Lower leg skin (tissue), 4 donors: ENCODE data around the gene BICRA. TPM values are rescaled to one million over a fixed set of nuclear protein-coding genes. Genes with fewer than 3 reads are reported as not detected.
"Not testable (repeated sequence)": the region's sequence is repeated elsewhere in the genome, so short reads cannot be mapped to it uniquely, and the experiment has no call there.

ENCODE experiments used
- DNase-seq, 2 donors: peaks; one replicate each; pipeline ENCODE4 v3.0.0-alpha.2; 2019; ENCODE audit warnings: low spot score in 2 of 2
- H3K4me3 ChIP-seq: fragments of 200-600 bp; sonication (generic); 2 replicates; pipeline ENCODE4 v1.5.1; 2017; ENCODE audit warnings: mild to moderate bottlenecking, low read depth; ENCODE audit not compliant: poor library complexity, severe bottlenecking
- POLR2A ChIP-seq, 2 donors: fragments of 450-650 bp; IDR thresholded peaks; one replicate each; pipeline ENCODE4 v1.6.1; 2016 to 2017; ENCODE audit warnings: antibody characterized with exemption in 2 of 2, mild to moderate bottlenecking in 1 of 2, moderate library complexity in 1 of 2
- WGBS, 2 donors: methylation state at CpG; one replicate each; pipeline ENCODE4 v1.1.5; 2018; 5-methylcytosine and 5-hydroxymethylcytosine counted together
- intact Hi-C: fragments of 100-400 bp; cut with DNase I; formaldehyde crosslinking; loops from one replicate; pipeline ENCODE4 v1.15.0; 2023; ENCODE audit warnings: low total_unique reads
- total RNA-seq, 4 donors: library from RNA; depleted of rRNA; stranded (reverse); fragments of >200 nt; gene quantifications; one replicate each; pipeline ENCODE4 v1.1.0, GENCODE V29; 2016
- TF ChIP-seq, protein P1 (sequence below), 3 donors: fragments of 450-650 bp; IDR thresholded peaks; one replicate each; pipeline ENCODE4 v1.5.1; 2016; ENCODE audit warnings: antibody characterized with exemption in 3 of 3, mild to moderate bottlenecking in 3 of 3, moderate library complexity in 2 of 3

The BICRA gene
- total RNA-seq, 4 donors from 2014 or later, result 12.5 to 25.4 (median 18.4) TPM

DNA sequence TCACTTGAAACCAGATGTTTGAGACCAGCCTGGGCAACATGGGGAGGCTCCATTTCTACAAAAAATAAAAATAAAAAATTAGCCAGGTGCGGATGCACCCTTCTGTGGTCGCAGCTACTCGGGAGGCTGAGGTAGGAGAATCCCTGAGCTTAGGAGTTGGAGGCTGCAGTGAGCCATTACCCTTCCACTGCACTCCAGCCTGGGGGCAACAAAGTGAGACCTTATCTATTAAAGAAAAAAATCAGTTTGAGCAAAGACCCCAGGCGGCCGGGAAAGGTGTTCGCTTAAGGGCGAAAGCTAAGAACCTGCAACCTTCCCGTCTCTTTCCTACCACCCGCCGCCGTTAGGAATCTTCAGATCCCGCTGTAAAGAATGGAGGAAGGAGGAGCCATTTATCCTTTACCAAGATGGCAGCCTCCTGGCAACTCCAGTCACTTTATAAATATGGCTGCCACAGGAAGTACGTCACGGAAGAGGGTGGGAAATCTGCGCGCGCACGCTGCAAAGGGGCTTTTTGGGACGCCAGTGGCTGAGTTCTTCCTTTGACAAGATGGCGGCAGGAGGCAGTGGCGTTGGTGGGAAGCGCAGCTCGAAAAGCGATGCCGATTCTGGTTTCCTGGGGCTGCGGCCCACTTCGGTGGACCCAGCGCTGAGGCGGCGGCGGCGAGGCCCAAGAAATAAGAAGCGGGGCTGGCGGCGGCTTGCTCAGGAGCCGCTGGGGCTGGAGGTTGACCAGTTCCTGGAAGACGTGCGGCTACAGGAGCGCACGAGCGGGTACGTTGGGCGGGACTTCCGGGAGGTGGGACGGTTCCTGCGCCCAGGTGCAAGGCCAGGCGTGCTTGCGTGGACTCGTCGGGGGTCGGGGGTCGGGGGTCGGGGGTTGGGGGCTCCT is 136.3 kb downstream of the BICRA start, which contains the start of gene NOP53:
NOP53 (plus strand) TSS at position 537 of the 892 bp plus-strand sequence; CDS start at position 551, 14 bp downstream.
- H3K4me3 ChIP-seq, result peak within 1 kb of the TSS; percentile 64
- peak; percentile 98 to 100 for DNase-seq
- intact Hi-C loops, result no loop called here
- TF ChIP-seq, protein P1, sequence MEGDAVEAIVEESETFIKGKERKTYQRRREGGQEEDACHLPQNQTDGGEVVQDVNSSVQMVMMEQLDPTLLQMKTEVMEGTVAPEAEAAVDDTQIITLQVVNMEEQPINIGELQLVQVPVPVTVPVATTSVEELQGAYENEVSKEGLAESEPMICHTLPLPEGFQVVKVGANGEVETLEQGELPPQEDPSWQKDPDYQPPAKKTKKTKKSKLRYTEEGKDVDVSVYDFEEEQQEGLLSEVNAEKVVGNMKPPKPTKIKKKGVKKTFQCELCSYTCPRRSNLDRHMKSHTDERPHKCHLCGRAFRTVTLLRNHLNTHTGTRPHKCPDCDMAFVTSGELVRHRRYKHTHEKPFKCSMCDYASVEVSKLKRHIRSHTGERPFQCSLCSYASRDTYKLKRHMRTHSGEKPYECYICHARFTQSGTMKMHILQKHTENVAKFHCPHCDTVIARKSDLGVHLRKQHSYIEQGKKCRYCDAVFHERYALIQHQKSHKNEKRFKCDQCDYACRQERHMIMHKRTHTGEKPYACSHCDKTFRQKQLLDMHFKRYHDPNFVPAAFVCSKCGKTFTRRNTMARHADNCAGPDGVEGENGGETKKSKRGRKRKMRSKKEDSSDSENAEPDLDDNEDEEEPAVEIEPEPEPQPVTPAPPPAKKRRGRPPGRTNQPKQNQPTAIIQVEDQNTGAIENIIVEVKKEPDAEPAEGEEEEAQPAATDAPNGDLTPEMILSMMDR (IDR thresholded peaks at IDR 0.05), result no peak
- TF ChIP-seq POLR2A (IDR thresholded peaks at IDR 0.05), result no peak
- WGBS, 2 donors, result 4 to 5% methylated on average over 53 of the region's 53 CpGs

DNA sequence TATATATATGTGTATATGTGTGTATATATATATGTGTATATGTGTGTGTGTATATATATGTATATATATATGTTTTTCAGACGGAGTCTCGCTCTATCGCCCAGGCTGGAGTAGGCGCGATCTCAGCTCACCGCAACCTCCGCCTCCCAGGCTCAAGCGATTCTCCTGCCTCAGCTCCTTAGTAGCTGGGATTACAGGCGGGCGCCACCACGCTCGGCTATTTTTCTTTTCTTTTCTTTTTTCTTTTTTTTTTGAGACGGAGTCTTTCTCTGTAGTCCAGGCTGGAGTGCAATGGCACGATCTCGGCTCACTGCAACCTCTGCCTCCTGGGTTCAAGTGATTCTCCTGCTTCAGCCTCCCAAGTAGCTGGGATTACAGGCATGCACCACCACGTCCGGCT is 137.2 kb downstream of the BICRA start:
- H3K4me3 ChIP-seq, intact Hi-C loops, DNase-seq: not testable (repeated sequence)
- WGBS, 2 donors, result 66% methylated on average over 17 of the region's 17 CpGs

DNA sequence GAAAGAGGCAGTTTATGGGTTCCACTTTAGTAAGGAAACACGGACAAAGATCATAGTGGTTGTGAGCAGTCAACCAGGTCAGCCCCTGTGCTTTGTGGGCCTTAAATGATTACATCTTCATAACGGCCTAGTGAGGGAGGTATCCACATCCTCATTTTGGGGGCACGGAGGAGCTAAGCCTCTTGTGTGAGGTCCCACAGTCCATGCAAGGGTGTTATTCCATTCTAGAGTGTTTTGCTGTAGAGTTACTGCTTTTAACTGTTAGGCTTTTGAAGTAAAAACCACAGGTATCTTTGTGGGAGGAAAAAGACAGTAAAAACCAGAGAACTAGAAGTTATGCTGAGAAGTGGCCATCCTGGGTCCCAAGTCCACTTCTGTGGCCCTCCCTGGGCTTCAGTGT is 140.4 kb downstream of the BICRA start:
- H3K4me3 ChIP-seq, result no peak overlapping the region
- TF ChIP-seq, protein P1 (IDR thresholded peaks at IDR 0.05), result no peak
- no peak for TF ChIP-seq POLR2A (IDR thresholded peaks at IDR 0.05)
- intact Hi-C loops, result no loop called here
- 72 to 87% methylated on average over 3 of the region's 3 CpGs for WGBS, 2 donors
- no peak for DNase-seq

DNA sequence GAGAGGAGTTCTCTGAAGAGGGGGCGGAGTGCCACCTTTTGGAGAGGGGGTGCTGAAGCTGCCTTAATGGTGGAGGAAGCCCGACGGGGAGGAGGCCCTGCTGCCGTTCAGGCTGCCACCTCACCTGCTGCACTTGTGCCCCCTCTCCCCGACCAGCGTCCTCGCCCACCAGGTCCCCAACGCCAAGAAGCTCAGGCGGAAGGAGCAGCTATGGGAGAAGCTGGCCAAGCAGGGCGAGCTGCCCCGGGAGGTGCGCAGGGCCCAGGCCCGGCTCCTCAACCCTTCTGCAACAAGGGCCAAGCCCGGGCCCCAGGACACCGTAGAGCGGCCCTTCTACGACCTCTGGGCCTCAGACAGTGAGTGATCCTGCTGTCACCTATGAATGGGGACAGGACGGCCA is 141.8 kb downstream of the BICRA start:
- no peak overlapping the region for H3K4me3 ChIP-seq
- 89 to 91% methylated on average over 15 to 18 of the region's 18 CpGs for WGBS, 2 donors
- intact Hi-C loops, result no loop called here
- TF ChIP-seq, protein P1 (IDR thresholded peaks at IDR 0.05), result no peak
- no peak for TF ChIP-seq POLR2A (IDR thresholded peaks at IDR 0.05)
- DNase-seq, result no peak

DNA sequence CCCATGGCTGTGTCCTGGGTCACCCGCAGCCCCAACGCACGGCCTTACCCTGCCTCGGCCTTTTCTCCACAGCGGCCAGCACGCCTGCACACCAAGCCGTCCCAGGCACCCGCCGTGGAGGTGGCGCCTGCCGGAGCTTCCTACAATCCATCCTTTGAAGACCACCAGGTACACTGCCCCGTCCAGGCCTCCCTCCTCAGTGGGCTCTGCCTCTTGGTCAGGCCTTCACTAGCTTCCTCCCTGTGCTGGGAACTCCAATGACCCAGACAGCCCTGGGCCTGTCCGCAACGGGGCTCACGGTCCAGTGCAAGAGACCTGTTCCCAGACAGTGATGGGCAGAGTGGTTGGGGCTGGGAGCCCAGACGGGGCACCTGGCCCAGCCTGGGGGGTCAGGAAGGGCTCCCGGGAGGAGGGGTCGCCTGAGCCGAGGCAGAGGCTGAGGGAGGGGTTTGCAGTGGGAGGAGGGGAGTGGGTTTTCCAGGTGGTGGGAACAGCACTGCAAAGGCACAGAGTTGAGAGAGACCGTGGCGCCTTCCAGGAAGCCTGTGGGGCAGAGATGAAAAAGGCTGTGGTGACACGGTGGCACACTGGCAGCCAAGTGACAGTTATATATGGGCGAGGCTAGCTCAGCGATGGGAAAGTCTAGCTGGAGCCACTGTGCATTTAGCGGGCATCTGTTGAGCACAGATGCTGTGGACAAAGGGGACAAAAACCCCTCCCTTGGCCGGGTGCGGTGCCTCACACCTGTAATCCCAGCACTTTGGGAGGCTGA is 143.7 kb downstream of the BICRA start:
- DNase-seq, result no peak
- no peak overlapping the region for H3K4me3 ChIP-seq
- TF ChIP-seq, protein P1 (IDR thresholded peaks at IDR 0.05), result no peak
- TF ChIP-seq POLR2A (IDR thresholded peaks at IDR 0.05), result no peak
- intact Hi-C loops, result no loop called here
- 87 to 93% methylated on average over 27 of the region's 27 CpGs for WGBS, 2 donors

Other genes starting within 250 kb of the BICRA start
- gene MEIS3, start 189.6 kb upstream of the BICRA start, total RNA-seq, result 1 to 10 TPM; 1.9 to 8.5 (median 4.6) TPM
- gene SLC8A2, start 137.2 kb upstream of the BICRA start, total RNA-seq, result 1 to 10 TPM in 2 of 4 donors, under 1 TPM in 1, not detected in 1; 0.38 to 2.3 (median 1.6) TPM
- gene KPTN, start 124.9 kb upstream of the BICRA start, total RNA-seq, result 1 to 10 TPM; 3.5 to 9.0 (median 5.9) TPM
- 100 to 1,000 TPM; 182 to 344 (median 221) TPM for gene NAPA, start 94.1 kb upstream of the BICRA start, total RNA-seq
- gene ZNF541, start 36.0 kb upstream of the BICRA start, total RNA-seq, result 1 to 10 TPM in 1 of 4 donors, under 1 TPM in 2, not detected in 1; 0.08 to 1.5 (median 0.69) TPM
- 10 to 100 TPM; 49.4 to 89.4 (median 66.0) TPM for gene EHD2, start 104.3 kb downstream of the BICRA start, total RNA-seq
- gene NOP53, start 136.4 kb downstream of the BICRA start, total RNA-seq, result 100 to 1,000 TPM; 537 to 842 (median 746) TPM
- gene SELENOW, start 169.6 kb downstream of the BICRA start, total RNA-seq, result 100 to 1,000 TPM; 487 to 722 (median 609) TPM
- gene TPRX1, start 195.4 kb downstream of the BICRA start, total RNA-seq, result not detected
- not detected for gene CRX, start 212.8 kb downstream of the BICRA start, total RNA-seq